ENCODE data around the gene OTP.
"Not testable (repeated sequence)": the region's sequence is repeated elsewhere in the genome, so short reads cannot be mapped to it uniquely, and the experiment has no call there.

The OTP gene

DNA sequence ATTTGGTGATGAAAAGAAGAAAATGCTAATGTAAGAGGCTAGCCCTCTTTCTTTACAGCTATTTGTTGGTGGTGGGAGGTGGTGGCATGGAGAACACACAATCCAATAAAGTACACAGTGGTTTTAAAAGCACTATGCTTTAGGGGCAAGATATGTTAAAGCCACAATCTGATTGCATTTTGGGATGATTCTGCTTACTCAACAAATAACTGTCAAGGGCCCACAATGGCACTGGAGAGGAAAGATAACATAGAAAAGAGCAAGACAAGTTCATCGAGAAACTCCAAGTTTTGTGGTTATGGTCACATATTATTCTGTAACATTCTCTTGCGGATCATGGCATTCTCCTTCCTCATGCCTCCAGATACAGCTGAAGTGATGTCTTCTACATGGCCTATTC, 38.8 kb downstream of the OTP start:
- no peak for DNase-seq

GRCh38 chr5:77590347-77590746, 48.2 kb downstream of the OTP start:
- no peak for DNase-seq

GRCh38 chr5:77588175-77588574, 50.3 kb downstream of the OTP start:
- DNase-seq = no peak

DNA sequence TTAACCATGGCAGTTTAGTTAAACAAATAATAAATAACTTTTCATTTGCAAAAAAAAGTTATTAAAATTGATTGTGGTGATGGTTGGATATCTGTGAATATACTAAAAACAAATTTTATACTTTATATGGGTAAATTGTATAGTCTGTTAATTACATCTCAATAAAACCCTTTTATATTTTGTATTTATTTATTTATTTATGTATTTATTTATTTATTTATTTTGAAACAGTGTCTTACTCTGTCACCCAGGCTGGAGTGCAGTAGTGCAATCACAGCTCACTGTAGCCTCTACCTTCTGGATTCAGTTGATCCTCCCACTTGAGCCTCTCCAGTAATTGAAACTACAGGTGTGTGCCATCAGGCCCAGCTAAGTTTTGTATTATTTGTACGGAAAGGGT, 52.4 kb downstream of the OTP start:
- no peak for DNase-seq

- DNase-seq = not testable (repeated sequence)
These were observed 56.4 kb downstream of the OTP start for GRCh38 chr5:77582143-77582542.
